Right atrium auricular region (tissue), 2 donors: ENCODE results near the gene ZNF302. TPM values are rescaled to one million over a fixed set of nuclear protein-coding genes. Genes with fewer than 3 reads are reported as not detected.

Experiments
- DNase-seq: peaks from one replicate; pipeline ENCODE4 v3.0.0-alpha.2; 2019; ENCODE audit warnings: low spot score
- H3K27ac ChIP-seq, 2 donors: fragments of 200-600 bp; sonication (generic); 1 replicate in 1 of 2; 2 replicates in 1 of 2; pipeline ENCODE4 v1.5.1; 2016 to 2019
- H3K27me3 ChIP-seq, 2 donors: fragments of 200-600 bp; sonication (generic); one replicate each; pipeline versions ENCODE4 v1.5.1 to v1.6.0; 2017 to 2019
- H3K36me3 ChIP-seq: fragments of 200-600 bp; sonication (generic); one replicate; pipeline ENCODE4 v1.5.1; 2016
- H3K4me1 ChIP-seq, 2 donors: fragments of 200-600 bp; sonication (generic); one replicate each; pipeline versions ENCODE4 v1.5.1 to v1.6.0; 2017 to 2019
- H3K4me3 ChIP-seq, 2 donors: fragments of 200-600 bp; sonication (generic); 1 replicate in 1 of 2; 2 replicates in 1 of 2; pipeline ENCODE4 v1.5.1; 2017 to 2019; ENCODE audit warnings: mild to moderate bottlenecking in 1 of 2, moderate library complexity in 1 of 2
- H3K9me3 ChIP-seq, 2 donors: fragments of 200-600 bp; sonication (generic); one replicate each; pipeline ENCODE4 v1.5.1; 2019
- CTCF ChIP-seq, 2 donors: fragments of 200-600 bp; sonication (generic); IDR thresholded peaks; one replicate each; pipeline ENCODE4 v1.5.1; 2019; ENCODE audit warnings: antibody characterized with exemption in 2 of 2
- total RNA-seq, 2 donors: library from RNA; depleted of rRNA; stranded (reverse); fragments of >200 nt; gene quantifications; one replicate each; pipeline ENCODE4 v1.1.0, GENCODE V29; 2016

The ZNF302 gene
- total RNA-seq, 2 donors from 2014 or later, result 21.7 to 35.8 TPM

DNA sequence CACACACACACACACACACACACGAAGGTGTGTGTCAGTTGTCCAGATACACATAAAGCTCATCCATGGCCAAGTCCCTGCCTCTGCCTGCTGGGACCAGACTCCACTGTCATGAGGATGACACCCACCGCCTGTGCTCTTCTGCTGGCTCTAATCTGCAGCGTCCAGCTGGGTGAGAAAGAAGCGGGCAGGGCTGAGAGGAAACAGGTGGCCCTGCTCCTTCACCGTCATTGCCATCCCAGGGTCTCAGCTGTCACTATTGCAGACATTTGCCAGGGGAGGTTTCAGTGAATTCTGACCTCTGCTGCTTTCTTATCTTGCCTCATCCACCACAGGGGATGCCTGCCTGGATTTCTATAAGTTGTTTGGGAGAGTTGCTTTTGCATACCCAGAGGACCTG lies 31.9 kb upstream of the ZNF302 start:
- no peak for DNase-seq
- Histone ChIP-seq H3K4me1 (peaks cover 0 to 5% of the 10 kb centered on the region in 2 donors), H3K27me3 (no peaks in the 10 kb centered on the region), H3K9me3 (no peaks in the 10 kb centered on the region), H3K36me3 (no peaks in the 10 kb centered on the region), H3K27ac (no peak overlapping the region), H3K4me3 (no peak overlapping the region)
- TF ChIP-seq CTCF (IDR thresholded peaks at IDR 0.05), result no peak

- no peak for TF ChIP-seq CTCF (IDR thresholded peaks at IDR 0.05)
- H3K9me3 ChIP-seq, result peaks cover 0 to 9% of the 10 kb centered on the region in 2 donors
- peaks cover 0 to 5% of the 10 kb centered on the region in 2 donors for H3K4me1 ChIP-seq
- no peaks in the 10 kb centered on the region for H3K36me3 ChIP-seq
- H3K27me3 ChIP-seq, result no peaks in the 10 kb centered on the region
- H3K27ac ChIP-seq, result no peak overlapping the region
- no peak for DNase-seq
- no peak overlapping the region for H3K4me3 ChIP-seq
Observed at GRCh38 chr19:34649886-34650543, 27.5 kb upstream of the ZNF302 start.

DNA sequence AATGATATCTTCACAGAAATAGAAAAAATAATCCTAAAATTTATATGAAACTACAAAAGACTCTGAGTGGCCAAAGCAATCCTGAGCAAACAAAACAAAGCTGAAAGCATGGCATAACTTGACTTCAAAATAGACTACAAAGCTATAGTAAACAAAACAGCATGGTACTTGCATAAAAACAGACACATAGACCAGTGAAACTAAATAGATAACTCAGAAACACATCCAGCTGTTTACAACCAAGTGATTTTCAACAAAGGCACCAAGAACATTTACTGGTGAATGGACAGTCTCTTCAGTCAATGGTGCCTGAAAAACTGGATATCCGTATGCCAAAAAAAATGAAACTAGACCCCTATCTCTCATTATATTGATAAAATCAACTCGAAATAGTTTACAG lies 25.7 kb upstream of the ZNF302 start:
- Histone ChIP-seq H3K9me3 (peaks cover 0 to 9% of the 10 kb centered on the region in 2 donors), H3K27ac (no peak overlapping the region), H3K4me1 (no peaks in the 10 kb centered on the region), H3K36me3 (no peaks in the 10 kb centered on the region), H3K27me3 (no peaks in the 10 kb centered on the region), H3K4me3 (no peak overlapping the region)
- TF ChIP-seq CTCF (IDR thresholded peaks at IDR 0.05), result no peak
- no peak for DNase-seq

- no peak overlapping the region for H3K27ac ChIP-seq
- DNase-seq, result no peak
- H3K4me1 ChIP-seq, result no peaks in the 10 kb centered on the region
- TF ChIP-seq CTCF (IDR thresholded peaks at IDR 0.05), result no peak
- H3K27me3 ChIP-seq, result no peaks in the 10 kb centered on the region
- H3K9me3 ChIP-seq, result peaks cover 0 to 9% of the 10 kb centered on the region in 2 donors
- H3K36me3 ChIP-seq, result no peaks in the 10 kb centered on the region
- no peak overlapping the region for H3K4me3 ChIP-seq
Observed at GRCh38 chr19:34654796-34655195, 22.7 kb upstream of the ZNF302 start.

GRCh38 chr19:34655651-34656050 lies 21.8 kb upstream of the ZNF302 start:
- H3K36me3 ChIP-seq, result no peaks in the 10 kb centered on the region
- no peak overlapping the region for H3K4me3 ChIP-seq
- H3K27me3 ChIP-seq, result no peaks in the 10 kb centered on the region
- H3K27ac ChIP-seq, result no peak overlapping the region
- H3K4me1 ChIP-seq, result no peaks in the 10 kb centered on the region
- no peak for DNase-seq
- TF ChIP-seq CTCF (IDR thresholded peaks at IDR 0.05), result no peak
- peaks cover 0 to 9% of the 10 kb centered on the region in 2 donors for H3K9me3 ChIP-seq

- no peaks in the 10 kb centered on the region for H3K4me1 ChIP-seq
- H3K36me3 ChIP-seq, result no peaks in the 10 kb centered on the region
- H3K27ac ChIP-seq, result no peak overlapping the region
- no peak overlapping the region for H3K4me3 ChIP-seq
- H3K9me3 ChIP-seq, result no peaks in the 10 kb centered on the region
- no peak for TF ChIP-seq CTCF (IDR thresholded peaks at IDR 0.05)
- H3K27me3 ChIP-seq, result no peaks in the 10 kb centered on the region
- no peak for DNase-seq
Observed at GRCh38 chr19:34661357-34661756, 16.1 kb upstream of the ZNF302 start.
